Activated B cell treated with CpG ODN at 0.5 μM for 24 hours (primary cell): ENCODE data around the gene BICC1. TPM values are rescaled to one million over a fixed set of nuclear protein-coding genes. Genes with fewer than 3 reads are reported as not detected.

Experiments
- ATAC-seq: fragments of 200-7000 bp; cut with Tn5 transposase; one replicate; pipeline ENCODE4 v1.10.0; 2021; ENCODE audit warnings: low read depth, mild to moderate bottlenecking, moderate library complexity
- CTCF ChIA-PET: fragments of 350-600 bp; sonication (Branson Sonifier 250); formaldehyde crosslinking; loops from one replicate; lab custom pipeline; 2021; ENCODE audit warnings: antibody characterized with exemption; lab: Charles Lee
- POLR2A ChIA-PET: fragments of 350-600 bp; sonication (Branson Sonifier 250); formaldehyde crosslinking; loops from one replicate; lab custom pipeline; 2021; ENCODE audit warnings: antibody characterized with exemption; lab: Charles Lee
- DNase-seq: peaks from one replicate; pipeline ENCODE4 v3.0.0; 2022
- H3K27ac Mint-ChIP-seq: one replicate; pipeline ENCODE4 v1.8.0; 2020; ENCODE audit warnings: mixed read lengths
- H3K27me3 Mint-ChIP-seq: one replicate; pipeline ENCODE4 v1.8.0; 2021; ENCODE audit warnings: mixed read lengths
- H3K36me3 Mint-ChIP-seq: one replicate; pipeline ENCODE4 v1.8.0; 2021; ENCODE audit warnings: low read depth, mixed read lengths
- H3K4me1 Mint-ChIP-seq: one replicate; pipeline ENCODE4 v1.8.0; 2021; ENCODE audit warnings: mixed read lengths
- H3K4me3 Mint-ChIP-seq: one replicate; pipeline ENCODE4 v1.8.0; 2020; ENCODE audit warnings: mild to moderate bottlenecking, mixed read lengths
- H3K9me3 Mint-ChIP-seq: one replicate; pipeline ENCODE4 v1.8.0; 2020; ENCODE audit warnings: mixed read lengths
- CTCF ChIP-seq: fragments of 200-600 bp; IDR thresholded peaks from one replicate; pipeline ENCODE4 v1.8.0; 2022; ENCODE audit warnings: antibody characterized with exemption, mild to moderate bottlenecking
- intact Hi-C: fragments of 100-400 bp; cut with micrococcal nuclease; formaldehyde crosslinking; loops from one replicate; pipeline ENCODE4 v1.15.1; 2024
- total RNA-seq: library from RNA; stranded (reverse); gene quantifications from 2 replicates; pipeline ENCODE4 v1.2.3, GENCODE V29; 2022

The BICC1 gene
- total RNA-seq, 1 donor from 2014 or later = not detected

GRCh38 chr10:58727633-58728032 lies 215.0 kb downstream of the BICC1 start:
- POLR2A ChIA-PET = no interaction called here
- no peaks in the 10 kb centered on the region for H3K27me3 Mint-ChIP-seq
- no peaks in the 10 kb centered on the region for H3K4me1 Mint-ChIP-seq
- ATAC-seq = no peak
- no peaks in the 10 kb centered on the region for H3K36me3 Mint-ChIP-seq
- DNase-seq = no peak
- intact Hi-C loops = no loop called here
- peaks cover 10% of the 10 kb centered on the region for H3K9me3 Mint-ChIP-seq
- no peak overlapping the region for H3K27ac Mint-ChIP-seq
- H3K4me3 Mint-ChIP-seq = no peak overlapping the region
- no peak for TF ChIP-seq CTCF
- CTCF ChIA-PET = no interaction called here

- no peak for TF ChIP-seq CTCF
- Mint-ChIP-seq H3K4me1 (no peaks in the 10 kb centered on the region), H3K27ac (no peak overlapping the region), H3K36me3 (no peaks in the 10 kb centered on the region), H3K9me3 (peaks cover 10% of the 10 kb centered on the region), H3K27me3 (no peaks in the 10 kb centered on the region), H3K4me3 (no peak overlapping the region)
- no peak for DNase-seq
- ChIA-PET POLR2A (no interaction called here), CTCF (no interaction called here)
- no peak for ATAC-seq
- intact Hi-C loops = no loop called here
Observed at GRCh38 chr10:58731276-58731675, 218.6 kb downstream of the BICC1 start.

GRCh38 chr10:58733436-58733835 lies 220.8 kb downstream of the BICC1 start:
- POLR2A ChIA-PET = no interaction called here
- Mint-ChIP-seq H3K4me3 (no peak overlapping the region), H3K9me3 (peaks cover 10% of the 10 kb centered on the region)

GRCh38 chr10:58734116-58734515 lies 221.4 kb downstream of the BICC1 start:
- POLR2A ChIA-PET = no interaction called here
- intact Hi-C loops = no loop called here
- CTCF ChIA-PET = no interaction called here
- H3K27ac Mint-ChIP-seq = no peak overlapping the region
- no peaks in the 10 kb centered on the region for H3K4me1 Mint-ChIP-seq
- H3K36me3 Mint-ChIP-seq = no peaks in the 10 kb centered on the region
- H3K9me3 Mint-ChIP-seq = peaks cover 10% of the 10 kb centered on the region
- no peak for TF ChIP-seq CTCF
- H3K27me3 Mint-ChIP-seq = no peaks in the 10 kb centered on the region
- H3K4me3 Mint-ChIP-seq = no peak overlapping the region
- ATAC-seq = no peak
- no peak for DNase-seq

More at GRCh38 chr10:58733436-58733835, 220.8 kb downstream of the BICC1 start:
- no peak for DNase-seq
- no peaks in the 10 kb centered on the region for H3K36me3 Mint-ChIP-seq
- no peak for TF ChIP-seq CTCF
- CTCF ChIA-PET = no interaction called here
- no peak overlapping the region for H3K27ac Mint-ChIP-seq
- ATAC-seq = no peak
- H3K4me1 Mint-ChIP-seq = no peaks in the 10 kb centered on the region
- no peaks in the 10 kb centered on the region for H3K27me3 Mint-ChIP-seq
- intact Hi-C loops = no loop called here

GRCh38 chr10:58734664-58735063 lies 222.0 kb downstream of the BICC1 start:
- H3K4me1 Mint-ChIP-seq = no peaks in the 10 kb centered on the region
- ATAC-seq (no peak), DNase-seq (no peak)
- no peaks in the 10 kb centered on the region for H3K27me3 Mint-ChIP-seq
- TF ChIP-seq CTCF = no peak
- ChIA-PET POLR2A (no interaction called here), CTCF (no interaction called here)
- H3K27ac Mint-ChIP-seq = no peak overlapping the region
- intact Hi-C loops = no loop called here
- peaks cover 10% of the 10 kb centered on the region for H3K9me3 Mint-ChIP-seq
- H3K36me3 Mint-ChIP-seq = no peaks in the 10 kb centered on the region
- H3K4me3 Mint-ChIP-seq = no peak overlapping the region
